ENCODE measurements around the gene UBAP2. TPM values are rescaled to one million over a fixed set of nuclear protein-coding genes. Genes with fewer than 3 reads are reported as not detected.

The UBAP2 gene
- total and polyA plus RNA-seq, 9 donors = 12.7 to 46.7 (median 33.4) TPM

DNA sequence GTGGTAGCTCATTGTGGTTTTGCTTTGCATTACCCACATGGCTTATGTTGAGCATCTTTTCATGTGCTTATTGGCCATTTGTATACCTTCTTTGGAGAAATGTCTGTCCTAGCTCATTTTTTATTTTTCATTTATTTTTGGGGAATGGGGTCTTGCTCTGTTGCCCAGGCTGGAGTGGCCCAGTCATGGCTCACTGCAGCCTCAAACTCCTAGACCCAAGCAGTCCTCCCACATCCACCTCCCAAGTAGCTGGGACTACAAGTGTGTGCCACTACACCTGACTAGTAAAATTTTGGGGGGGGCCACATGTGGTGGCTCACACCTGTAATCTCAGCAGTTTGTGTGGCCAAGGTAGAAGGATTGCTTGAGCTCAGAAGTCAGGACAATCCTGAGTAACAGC lies 154.4 kb downstream of the UBAP2 start:
- no peaks in the 10 kb centered on the region for H3K4me1 ChIP-seq (ENCODE audit: insufficient read depth)
- intact Hi-C loops (cut with DNase I) = no loop called here
- DNase-seq = no peak
- no peak overlapping the region for H3K4me3 ChIP-seq
- H3K36me3 ChIP-seq = no peaks in the 10 kb centered on the region
- TF ChIP-seq EP300 (IDR thresholded peaks at IDR 0.05) = no peak
- TF ChIP-seq, protein P1, sequence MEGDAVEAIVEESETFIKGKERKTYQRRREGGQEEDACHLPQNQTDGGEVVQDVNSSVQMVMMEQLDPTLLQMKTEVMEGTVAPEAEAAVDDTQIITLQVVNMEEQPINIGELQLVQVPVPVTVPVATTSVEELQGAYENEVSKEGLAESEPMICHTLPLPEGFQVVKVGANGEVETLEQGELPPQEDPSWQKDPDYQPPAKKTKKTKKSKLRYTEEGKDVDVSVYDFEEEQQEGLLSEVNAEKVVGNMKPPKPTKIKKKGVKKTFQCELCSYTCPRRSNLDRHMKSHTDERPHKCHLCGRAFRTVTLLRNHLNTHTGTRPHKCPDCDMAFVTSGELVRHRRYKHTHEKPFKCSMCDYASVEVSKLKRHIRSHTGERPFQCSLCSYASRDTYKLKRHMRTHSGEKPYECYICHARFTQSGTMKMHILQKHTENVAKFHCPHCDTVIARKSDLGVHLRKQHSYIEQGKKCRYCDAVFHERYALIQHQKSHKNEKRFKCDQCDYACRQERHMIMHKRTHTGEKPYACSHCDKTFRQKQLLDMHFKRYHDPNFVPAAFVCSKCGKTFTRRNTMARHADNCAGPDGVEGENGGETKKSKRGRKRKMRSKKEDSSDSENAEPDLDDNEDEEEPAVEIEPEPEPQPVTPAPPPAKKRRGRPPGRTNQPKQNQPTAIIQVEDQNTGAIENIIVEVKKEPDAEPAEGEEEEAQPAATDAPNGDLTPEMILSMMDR (IDR thresholded peaks at IDR 0.05) = no peak
- no peaks in the 10 kb centered on the region for H3K27me3 ChIP-seq
- no peaks in the 10 kb centered on the region for H3K9me3 ChIP-seq
- H3K27ac ChIP-seq = no peak overlapping the region

DNA sequence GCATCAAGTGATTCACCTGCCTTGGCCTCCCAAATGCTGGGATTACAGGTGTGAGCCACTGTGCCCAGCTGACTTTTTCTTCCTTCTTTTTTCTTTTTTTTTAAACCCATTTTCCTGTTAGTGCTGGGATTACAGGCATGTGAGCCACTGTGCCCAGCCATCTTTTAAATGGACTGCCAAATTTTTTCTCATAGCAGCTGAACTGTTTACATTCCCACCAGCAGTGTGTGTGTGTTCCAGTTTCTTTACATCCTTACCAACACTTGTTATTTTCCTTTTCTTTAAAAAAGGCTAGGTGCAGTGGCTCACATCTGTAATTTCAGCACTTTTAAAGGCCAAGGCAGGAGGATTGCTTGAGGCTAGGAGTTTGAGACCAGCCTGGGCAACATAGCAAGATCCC lies 154.8 kb downstream of the UBAP2 start:
- Histone ChIP-seq H3K36me3 (no peaks in the 10 kb centered on the region), H3K4me3 (no peak overlapping the region), H3K27ac (no peak overlapping the region), H3K9me3 (no peaks in the 10 kb centered on the region), H3K27me3 (no peaks in the 10 kb centered on the region), H3K4me1 (ENCODE audit: insufficient read depth) (no peaks in the 10 kb centered on the region)
- TF ChIP-seq EP300 (IDR thresholded peaks at IDR 0.05) (no peak), POLR2A (IDR thresholded peaks at IDR 0.05) (no peak)
- TF ChIP-seq, protein P1 (IDR thresholded peaks at IDR 0.05) = no peak
- DNase-seq = no peak
- intact Hi-C loops (cut with DNase I) = no loop called here

DNA sequence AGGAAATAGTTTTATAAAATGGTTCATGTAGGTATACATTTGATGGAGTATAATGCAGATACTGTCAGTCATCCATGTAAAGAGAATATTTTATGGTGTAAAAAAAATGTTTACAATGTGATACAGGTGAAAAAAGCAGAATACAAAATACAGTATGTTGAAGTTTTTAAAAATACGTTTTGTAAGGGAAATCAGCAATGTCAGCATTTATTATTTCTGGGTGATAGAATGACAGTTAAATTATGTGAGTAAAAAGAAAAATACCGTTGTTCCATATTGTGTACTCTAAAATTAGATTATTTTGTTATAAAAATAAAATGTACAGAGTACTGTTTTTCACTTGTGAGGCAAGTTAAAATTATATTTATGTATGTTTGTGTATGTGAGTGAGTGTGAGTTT lies 162.7 kb downstream of the UBAP2 start:
- WGBS, 3 donors = 54 to 59% (median 58%) methylated on average over 2 of the region's 2 CpGs
- Histone ChIP-seq H3K36me3 (no peaks in the 10 kb centered on the region), H3K4me3 (no peak overlapping the region), H3K4me1 (ENCODE audit: insufficient read depth) (peaks cover 10% of the 10 kb centered on the region), H3K27ac (no peak overlapping the region), H3K9me3 (no peaks in the 10 kb centered on the region), H3K27me3 (no peaks in the 10 kb centered on the region)
- intact Hi-C loops (cut with DNase I) = no loop called here
- DNase-seq = no peak
- no peak for TF ChIP-seq EP300 (IDR thresholded peaks at IDR 0.05)

DNA sequence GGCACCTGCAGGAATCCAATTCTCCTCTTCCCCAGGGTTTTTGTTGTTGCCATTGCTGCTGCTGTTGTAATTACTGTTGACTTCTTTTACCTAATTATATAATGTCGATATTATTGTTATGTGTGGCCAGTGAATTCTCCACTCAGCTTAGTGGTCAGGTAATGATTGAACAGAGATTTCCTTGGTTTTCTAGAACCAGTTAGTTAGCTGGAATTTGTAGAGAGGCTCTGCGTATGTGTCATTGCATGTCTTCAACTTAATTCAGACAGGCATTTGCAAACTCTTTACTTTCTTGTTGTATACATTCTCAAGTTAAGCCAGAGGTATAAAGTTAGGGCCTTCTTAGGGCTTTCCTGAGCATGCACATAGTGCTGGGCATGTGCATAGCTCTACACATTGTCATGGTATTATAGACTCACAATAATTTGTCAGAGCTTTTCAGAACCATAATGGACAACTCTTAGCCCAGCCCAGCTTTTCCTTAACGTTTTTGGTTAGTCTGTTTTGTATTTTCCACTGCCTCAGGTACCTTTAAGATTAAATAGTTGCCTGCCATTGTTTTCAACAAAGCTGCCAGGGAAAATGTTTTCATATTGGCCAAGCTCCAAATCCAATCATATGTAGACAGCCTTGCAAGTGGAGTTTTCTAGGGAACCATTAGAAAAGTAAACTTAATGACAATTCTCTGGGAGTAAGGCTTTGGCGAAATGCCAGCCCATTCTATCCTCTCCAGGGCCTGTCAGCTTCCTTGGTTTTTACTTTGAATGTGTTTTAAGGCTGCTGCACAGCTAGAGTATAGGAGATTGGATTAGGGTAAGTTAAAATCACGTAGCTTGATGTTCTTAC lies 163.6 kb downstream of the UBAP2 start:
- Histone ChIP-seq H3K27ac (no peak overlapping the region), H3K27me3 (no peaks in the 10 kb centered on the region), H3K9me3 (no peaks in the 10 kb centered on the region), H3K4me1 (ENCODE audit: insufficient read depth) (peaks cover 10% of the 10 kb centered on the region), H3K36me3 (no peaks in the 10 kb centered on the region), H3K4me3 (no peak overlapping the region)
- intact Hi-C loops (cut with DNase I) = no loop called here
- TF ChIP-seq EP300 (IDR thresholded peaks at IDR 0.05) (no peak), POLR2A (IDR thresholded peaks at IDR 0.05) (no peak)
- TF ChIP-seq, protein P1 (IDR thresholded peaks at IDR 0.05) = no peak
- 52 to 54% (median 53%) methylated on average over 5 of the region's 5 CpGs for WGBS, 3 donors
- peak in 3 of 5 donors; percentile 29 to 49 (median 36) for DNase-seq

DNA sequence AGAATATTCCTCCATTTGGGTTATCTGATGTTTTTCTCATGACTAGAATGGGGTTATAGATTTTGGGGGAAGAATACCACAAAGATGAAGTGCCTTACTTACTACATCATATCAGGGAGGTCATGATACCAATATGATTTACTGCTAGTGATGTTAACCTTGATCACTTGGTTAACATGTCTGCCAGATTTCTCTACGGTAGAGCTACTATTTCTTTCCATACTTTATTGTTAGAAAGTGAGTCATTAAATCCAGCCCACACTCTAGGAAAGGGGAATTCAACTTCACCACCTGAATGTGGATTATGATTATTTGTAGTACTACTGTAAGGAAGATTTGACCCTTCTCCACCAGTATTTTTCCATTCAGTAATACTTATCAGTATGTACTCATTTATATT lies 167.1 kb downstream of the UBAP2 start:
- Histone ChIP-seq H3K27me3 (no peaks in the 10 kb centered on the region), H3K9me3 (no peaks in the 10 kb centered on the region), H3K4me3 (no peak overlapping the region), H3K36me3 (no peaks in the 10 kb centered on the region), H3K4me1 (ENCODE audit: insufficient read depth) (peaks cover 8% of the 10 kb centered on the region), H3K27ac (no peak overlapping the region)
- DNase-seq = no peak
- TF ChIP-seq EP300 (IDR thresholded peaks at IDR 0.05) = no peak
- no peak for TF ChIP-seq POLR2A (IDR thresholded peaks at IDR 0.05)
- TF ChIP-seq, protein P1 (IDR thresholded peaks at IDR 0.05) = no peak
- WGBS, 3 donors = 3 to 18% (median 6%) methylated on average over 1 of the region's 1 CpG
- intact Hi-C loops (cut with DNase I) = no loop called here

All from ovary (tissue), 9 donors.